ENCODE data around the gene LIPI. TPM values are rescaled to one million over a fixed set of nuclear protein-coding genes. Genes with fewer than 3 reads are reported as not detected.

The LIPI gene
- total and polyA plus RNA-seq, 2 of the 13 experiments (the other 11 are each of a cell fraction or from before 2014, with no cell fraction given) = not detected

DNA sequence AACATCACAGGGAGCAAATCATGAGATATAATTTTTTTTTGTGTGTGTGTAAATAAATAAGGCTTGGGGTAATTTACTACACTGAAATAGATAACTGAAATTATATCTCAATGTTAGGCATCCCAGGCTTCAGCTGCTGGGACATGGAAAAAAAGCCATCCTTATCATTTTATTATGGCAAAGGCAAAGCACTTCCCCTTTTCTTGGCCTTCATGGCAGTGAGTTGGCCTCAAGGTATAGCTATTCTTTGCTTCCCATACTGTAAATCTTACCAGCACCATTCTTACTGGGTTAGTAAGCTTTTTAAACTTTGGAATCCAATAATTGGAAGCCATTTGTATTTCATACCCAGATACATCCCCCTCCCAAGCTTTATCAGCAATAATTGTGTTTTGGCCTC, 34.2 kb upstream of the LIPI start:
- Histone ChIP-seq H3K9ac (ENCODE audit: insufficient read depth, low read depth, low read length) (no peak overlapping the region), H3K9me3 (ENCODE audit: low read length) (no peaks in the 10 kb centered on the region), H3K4me2 (ENCODE audit: low read depth, low read length) (no peak overlapping the region), H3K79me2 (ENCODE audit: insufficient read depth, low read length) (no peaks in the 10 kb centered on the region), H4K20me1 (ENCODE audit: insufficient read depth, low read length) (no peaks in the 10 kb centered on the region), H2AFZ (ENCODE audit: low read length) (no peak overlapping the region), H3K27me3 (ENCODE audit: control insufficient read depth in 1 of 2, insufficient read depth in 2 of 2, low read length in 2 of 2) (no peaks in the 10 kb centered on the region), H3K36me3 (replicated peaks in 1 of 2; ENCODE audit: control insufficient read depth in 1 of 2, insufficient read depth in 2 of 2, low read length in 2 of 2) (no peaks in the 10 kb centered on the region), H3K4me3 (replicated peaks in 1 of 3; ENCODE audit: insufficient read depth in 1 of 3, low read depth in 2 of 3, low read length in 3 of 3) (no peak overlapping the region), H3K4me1 (ENCODE audit: insufficient read depth, low read length) (no peaks in the 10 kb centered on the region), H3K27ac (ENCODE audit: extremely low read length, insufficient read depth, low read length) (no peak overlapping the region)
- POLR2A ChIA-PET = no interaction called here
- no TSS peak for BruUV-seq (replicated peaks)
- FAIRE-seq (no peak), DNase-seq (ENCODE audit: low spot score) (no peak), ATAC-seq (no peak)
- intact Hi-C loops (cut with micrococcal nuclease; ENCODE audit: unreplicated experiment) = no loop called here
- TF ChIP-seq, protein P1, sequence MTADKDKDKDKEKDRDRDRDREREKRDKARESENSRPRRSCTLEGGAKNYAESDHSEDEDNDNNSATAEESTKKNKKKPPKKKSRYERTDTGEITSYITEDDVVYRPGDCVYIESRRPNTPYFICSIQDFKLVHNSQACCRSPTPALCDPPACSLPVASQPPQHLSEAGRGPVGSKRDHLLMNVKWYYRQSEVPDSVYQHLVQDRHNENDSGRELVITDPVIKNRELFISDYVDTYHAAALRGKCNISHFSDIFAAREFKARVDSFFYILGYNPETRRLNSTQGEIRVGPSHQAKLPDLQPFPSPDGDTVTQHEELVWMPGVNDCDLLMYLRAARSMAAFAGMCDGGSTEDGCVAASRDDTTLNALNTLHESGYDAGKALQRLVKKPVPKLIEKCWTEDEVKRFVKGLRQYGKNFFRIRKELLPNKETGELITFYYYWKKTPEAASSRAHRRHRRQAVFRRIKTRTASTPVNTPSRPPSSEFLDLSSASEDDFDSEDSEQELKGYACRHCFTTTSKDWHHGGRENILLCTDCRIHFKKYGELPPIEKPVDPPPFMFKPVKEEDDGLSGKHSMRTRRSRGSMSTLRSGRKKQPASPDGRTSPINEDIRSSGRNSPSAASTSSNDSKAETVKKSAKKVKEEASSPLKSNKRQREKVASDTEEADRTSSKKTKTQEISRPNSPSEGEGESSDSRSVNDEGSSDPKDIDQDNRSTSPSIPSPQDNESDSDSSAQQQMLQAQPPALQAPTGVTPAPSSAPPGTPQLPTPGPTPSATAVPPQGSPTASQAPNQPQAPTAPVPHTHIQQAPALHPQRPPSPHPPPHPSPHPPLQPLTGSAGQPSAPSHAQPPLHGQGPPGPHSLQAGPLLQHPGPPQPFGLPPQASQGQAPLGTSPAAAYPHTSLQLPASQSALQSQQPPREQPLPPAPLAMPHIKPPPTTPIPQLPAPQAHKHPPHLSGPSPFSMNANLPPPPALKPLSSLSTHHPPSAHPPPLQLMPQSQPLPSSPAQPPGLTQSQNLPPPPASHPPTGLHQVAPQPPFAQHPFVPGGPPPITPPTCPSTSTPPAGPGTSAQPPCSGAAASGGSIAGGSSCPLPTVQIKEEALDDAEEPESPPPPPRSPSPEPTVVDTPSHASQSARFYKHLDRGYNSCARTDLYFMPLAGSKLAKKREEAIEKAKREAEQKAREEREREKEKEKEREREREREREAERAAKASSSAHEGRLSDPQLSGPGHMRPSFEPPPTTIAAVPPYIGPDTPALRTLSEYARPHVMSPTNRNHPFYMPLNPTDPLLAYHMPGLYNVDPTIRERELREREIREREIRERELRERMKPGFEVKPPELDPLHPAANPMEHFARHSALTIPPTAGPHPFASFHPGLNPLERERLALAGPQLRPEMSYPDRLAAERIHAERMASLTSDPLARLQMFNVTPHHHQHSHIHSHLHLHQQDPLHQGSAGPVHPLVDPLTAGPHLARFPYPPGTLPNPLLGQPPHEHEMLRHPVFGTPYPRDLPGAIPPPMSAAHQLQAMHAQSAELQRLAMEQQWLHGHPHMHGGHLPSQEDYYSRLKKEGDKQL (CRISPR knock-in tag; IDR thresholded peaks at IDR 0.05; ENCODE audit: low read depth) = no peak
- TF ChIP-seq, protein P2, sequence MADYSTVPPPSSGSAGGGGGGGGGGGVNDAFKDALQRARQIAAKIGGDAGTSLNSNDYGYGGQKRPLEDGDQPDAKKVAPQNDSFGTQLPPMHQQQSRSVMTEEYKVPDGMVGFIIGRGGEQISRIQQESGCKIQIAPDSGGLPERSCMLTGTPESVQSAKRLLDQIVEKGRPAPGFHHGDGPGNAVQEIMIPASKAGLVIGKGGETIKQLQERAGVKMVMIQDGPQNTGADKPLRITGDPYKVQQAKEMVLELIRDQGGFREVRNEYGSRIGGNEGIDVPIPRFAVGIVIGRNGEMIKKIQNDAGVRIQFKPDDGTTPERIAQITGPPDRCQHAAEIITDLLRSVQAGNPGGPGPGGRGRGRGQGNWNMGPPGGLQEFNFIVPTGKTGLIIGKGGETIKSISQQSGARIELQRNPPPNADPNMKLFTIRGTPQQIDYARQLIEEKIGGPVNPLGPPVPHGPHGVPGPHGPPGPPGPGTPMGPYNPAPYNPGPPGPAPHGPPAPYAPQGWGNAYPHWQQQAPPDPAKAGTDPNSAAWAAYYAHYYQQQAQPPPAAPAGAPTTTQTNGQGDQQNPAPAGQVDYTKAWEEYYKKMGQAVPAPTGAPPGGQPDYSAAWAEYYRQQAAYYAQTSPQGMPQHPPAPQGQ (CRISPR knock-in tag; IDR thresholded peaks at IDR 0.05; ENCODE audit: borderline replicate concordance) = no peak
- no peak for TF ChIP-seq HNF4G (IDR thresholded peaks at IDR 0.05; ENCODE audit: borderline replicate concordance, low read depth, low read length)
- TF ChIP-seq HNF4G (CRISPR knock-in tag; IDR thresholded peaks at IDR 0.05; ENCODE audit: borderline replicate concordance, low read depth) = no peak
- in situ Hi-C loops (cut with HindIII; ENCODE audit: extremely low pct_ligation_motif_present, low pct_unique_long_range_greater_than_20kb) = no loop called here
- CTCF ChIA-PET (ENCODE audit: low intra/inter-chr PET ratio, low total read pairs) = no interaction called here

Measured in HepG2 (cell line).